ENCODE results near the gene NEMP1.
"Not testable (repeated sequence)": the region's sequence is repeated elsewhere in the genome, so short reads cannot be mapped to it uniquely, and the experiment has no call there.

NEMP1 gene

DNA sequence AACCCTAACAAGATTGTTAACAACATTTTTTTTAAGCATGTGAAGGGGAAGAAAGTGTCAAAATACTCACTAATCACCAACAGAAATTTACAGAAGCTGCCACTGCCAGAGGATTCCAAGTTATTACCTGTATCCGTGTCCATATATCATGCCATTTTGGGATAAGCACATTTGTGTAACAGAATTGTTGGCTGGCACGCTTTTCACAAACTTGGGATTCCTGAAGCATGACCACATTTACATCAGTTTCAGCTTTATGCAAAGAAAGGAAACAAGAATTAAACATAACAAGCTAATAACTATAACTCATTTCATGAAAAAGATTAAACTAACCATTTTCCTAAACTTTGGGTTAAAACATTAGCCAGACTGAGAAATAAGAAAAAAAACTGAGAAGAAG, 5.9 kb downstream of the NEMP1 start:
- in situ Hi-C loops (cut with MboI; ENCODE audit: low sequenced_read_pairs): no loop called here

DNA sequence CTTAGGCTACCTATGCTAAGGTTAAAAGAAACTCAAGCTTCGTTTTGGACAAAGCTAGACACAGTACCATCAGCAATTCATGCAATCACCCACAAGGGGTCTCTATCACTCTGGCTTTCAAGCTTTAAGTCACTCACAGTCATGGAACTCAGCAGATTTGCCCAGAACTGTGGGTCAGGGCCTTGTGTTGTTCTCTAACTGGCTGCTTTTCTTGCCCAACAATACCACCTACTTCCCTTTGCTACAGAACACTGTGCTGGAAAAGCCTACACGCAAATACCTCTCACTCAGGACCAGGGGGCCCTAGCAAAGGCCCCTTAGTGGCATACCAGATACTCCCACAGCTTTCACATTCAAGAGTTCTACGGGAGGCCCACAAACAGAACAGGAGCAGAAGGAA, 9.1 kb downstream of the NEMP1 start:
- in situ Hi-C loops (cut with MboI; ENCODE audit: low sequenced_read_pairs): loop anchor here (10.0 kb wide), 1 partner anchor 105 kb away; no protein-coding TSS in a partner anchor

DNA sequence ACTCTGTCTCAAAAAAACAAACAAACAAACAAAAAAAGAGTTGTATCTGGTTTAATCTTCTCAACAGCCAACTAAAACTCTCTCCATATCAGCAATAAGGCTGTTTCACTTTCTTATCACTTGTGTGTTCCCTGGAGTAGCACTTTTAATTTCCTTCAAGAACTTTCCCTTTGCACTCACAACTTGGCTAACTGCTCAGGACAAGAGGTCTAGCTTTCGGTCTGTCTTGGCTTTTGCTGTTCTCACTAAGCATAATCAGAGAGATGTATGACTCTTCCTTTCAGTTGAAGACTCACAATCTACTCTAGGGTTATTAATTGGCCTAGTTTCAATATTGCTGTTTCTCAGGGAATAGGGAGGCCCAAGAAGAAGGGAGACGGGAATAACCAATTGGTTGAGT, 12.3 kb downstream of the NEMP1 start:
- in situ Hi-C loops (cut with MboI; ENCODE audit: low sequenced_read_pairs): loop anchor here (10.0 kb wide), 1 partner anchor 109 kb away; no protein-coding TSS in a partner anchor

DNA sequence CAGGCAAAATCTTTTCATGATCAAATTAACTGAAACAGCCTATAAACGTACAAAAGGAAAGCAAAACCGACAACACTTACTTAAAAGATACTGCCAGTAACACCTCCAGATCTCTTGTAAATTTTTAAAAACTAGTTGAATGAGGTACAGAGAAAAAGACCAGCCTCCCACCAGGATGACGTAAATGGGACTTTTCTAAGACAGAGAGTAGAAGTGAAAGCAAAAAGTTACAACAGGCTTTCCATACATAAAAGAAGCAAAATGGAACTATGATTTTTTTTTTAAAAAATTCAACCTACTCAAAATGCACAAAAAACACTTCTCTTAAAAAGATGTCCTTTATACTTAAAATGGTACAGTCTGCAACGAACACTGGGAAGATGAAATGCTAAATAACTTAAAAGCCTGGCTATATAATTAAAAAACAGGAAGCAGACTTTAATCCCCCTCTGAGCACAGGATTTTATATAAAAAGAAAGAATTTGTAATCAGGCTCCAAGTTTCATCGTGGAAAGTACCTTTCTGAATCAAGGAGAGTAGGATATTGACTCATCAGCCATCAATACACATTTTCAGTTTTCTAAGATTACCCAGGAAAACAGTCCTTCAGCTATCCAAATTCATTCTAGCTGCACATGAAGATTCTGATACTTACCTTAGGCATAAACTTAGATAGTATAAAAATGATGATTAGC, 14.5 kb downstream of the NEMP1 start:
- in situ Hi-C loops (cut with MboI; ENCODE audit: low sequenced_read_pairs): loop anchor here (10.0 kb wide), 1 partner anchor 111 kb away; no protein-coding TSS in a partner anchor

DNA sequence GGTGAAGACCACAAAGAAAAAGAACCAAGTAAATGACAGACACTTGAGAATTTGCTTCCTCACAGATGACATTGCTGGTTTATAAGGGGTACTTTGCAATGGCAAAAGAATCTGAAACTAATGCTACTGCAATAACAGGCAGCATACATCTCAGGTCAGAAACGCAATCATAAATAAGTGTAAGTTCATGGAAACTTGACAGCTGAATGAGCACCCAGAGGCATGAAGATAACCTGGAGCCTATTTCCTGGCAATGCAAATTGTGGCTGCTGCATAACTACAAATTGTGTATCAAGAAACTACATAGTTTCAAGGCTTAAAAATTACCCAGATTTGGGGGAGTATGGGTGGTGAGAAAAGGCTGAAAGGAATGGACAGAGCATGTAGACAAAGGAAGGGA, 20.1 kb downstream of the NEMP1 start:
- in situ Hi-C loops (cut with MboI; ENCODE audit: low sequenced_read_pairs): no loop called here

DNA sequence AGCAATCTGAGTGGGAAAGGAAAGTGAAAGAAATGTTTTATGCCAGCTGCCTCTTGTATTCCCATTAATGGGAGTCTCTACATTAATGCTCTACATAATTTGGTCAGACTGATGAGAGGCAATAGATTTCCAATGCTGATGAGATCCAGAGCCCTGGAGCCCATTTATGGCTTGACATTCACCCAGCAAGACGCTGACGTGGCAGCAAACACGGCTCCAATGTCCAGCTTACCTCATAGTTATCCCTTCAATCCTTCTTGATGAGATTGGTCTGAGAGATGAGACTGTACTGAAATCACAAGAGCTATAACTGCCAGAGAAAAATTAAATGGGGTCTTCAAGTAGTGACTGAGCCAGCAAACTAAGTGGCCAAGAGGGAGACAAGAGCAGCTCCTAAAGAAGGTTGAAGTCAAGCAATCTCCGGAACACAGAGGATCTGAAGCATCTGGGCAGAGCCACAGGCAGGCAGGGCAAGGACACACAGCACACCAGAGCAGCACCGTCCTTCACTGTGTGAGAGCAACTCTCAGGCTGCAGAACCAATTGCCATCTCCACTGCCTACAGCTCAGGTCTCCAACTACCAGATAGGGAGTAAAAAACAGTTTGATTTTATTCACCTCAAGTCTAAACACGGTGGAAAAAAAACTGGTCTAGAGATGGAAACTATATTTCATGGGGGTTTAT, 21.4 kb downstream of the NEMP1 start:
- in situ Hi-C loops (cut with MboI; ENCODE audit: low sequenced_read_pairs): no loop called here

DNA sequence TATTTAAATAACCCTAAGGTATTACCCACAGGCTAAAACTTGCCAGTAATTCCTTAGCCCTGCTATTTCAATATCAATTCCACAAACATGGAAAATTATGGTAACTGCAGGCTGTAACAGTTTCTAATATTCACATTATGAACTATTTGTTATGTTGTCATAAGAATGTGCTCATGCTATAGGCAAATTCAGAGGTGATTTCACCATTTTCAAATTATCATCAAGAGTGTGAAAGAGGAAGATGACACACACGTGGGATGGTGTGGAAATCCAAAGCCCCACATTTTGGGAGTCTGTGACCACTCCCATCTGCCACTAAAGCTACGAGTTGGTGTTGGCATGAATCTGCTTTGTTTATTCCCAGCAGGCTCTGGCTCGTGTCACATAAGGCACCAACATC, 22.8 kb downstream of the NEMP1 start:
- in situ Hi-C loops (cut with MboI; ENCODE audit: low sequenced_read_pairs): no loop called here

DNA sequence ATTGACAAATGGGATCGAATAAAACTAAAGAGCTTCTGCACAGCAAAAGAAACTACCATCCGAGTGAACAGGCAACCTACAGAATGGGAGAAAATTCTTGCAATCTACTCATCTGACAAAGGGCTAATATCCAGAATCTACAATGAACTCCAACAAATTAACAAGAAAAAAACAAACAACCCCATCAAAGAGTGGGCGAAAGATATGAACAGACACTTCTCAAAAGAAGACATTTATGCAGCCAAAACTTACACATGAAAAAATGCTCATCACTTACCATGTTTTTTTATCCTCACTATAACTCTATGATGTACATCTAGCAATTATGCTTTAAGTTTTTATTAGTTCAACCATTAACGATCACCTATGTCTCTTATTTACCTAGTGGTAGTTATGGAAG, 24.7 kb downstream of the NEMP1 start:
- in situ Hi-C loops (cut with MboI; ENCODE audit: low sequenced_read_pairs): not testable (repeated sequence)

DNA sequence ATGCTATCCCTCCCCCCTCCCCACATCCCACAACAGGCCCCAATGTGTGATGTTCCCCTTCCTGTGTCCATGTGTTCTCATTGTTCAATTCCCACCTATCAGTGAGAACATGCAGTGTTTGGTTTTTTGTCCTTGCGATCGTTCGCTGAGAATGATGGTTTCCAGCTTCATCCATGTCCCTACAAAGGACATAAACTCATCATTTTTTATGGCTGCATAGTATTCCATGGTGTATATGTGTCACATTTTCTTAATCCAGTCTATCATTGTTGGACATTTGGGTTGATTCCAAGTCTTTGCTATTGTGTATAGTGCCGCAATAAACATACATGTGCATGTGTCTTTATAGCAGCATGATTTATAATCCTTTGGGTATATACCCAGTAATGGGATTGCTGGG, 25.4 kb downstream of the NEMP1 start:
- in situ Hi-C loops (cut with MboI; ENCODE audit: low sequenced_read_pairs): not testable (repeated sequence)

DNA sequence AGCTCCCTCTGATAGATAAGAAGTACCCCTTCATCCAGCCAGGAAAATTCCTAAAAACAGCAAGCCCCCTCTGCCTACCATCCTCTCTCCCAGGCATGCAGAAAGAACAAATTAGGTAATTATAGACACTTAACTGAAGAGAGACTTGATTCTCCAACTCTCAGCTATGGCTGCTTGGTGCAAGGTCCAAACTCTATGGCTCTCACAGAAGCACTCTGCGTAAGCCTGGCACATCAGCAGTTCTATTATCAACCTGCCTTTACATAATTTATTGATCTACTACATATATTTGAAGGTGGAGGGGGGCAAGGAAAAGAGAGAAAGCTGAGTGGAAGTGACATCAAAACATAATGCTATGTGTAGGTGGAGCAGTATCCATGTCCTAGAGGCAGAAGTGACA, 27.6 kb downstream of the NEMP1 start:
- in situ Hi-C loops (cut with MboI; ENCODE audit: low sequenced_read_pairs): no loop called here

DNA sequence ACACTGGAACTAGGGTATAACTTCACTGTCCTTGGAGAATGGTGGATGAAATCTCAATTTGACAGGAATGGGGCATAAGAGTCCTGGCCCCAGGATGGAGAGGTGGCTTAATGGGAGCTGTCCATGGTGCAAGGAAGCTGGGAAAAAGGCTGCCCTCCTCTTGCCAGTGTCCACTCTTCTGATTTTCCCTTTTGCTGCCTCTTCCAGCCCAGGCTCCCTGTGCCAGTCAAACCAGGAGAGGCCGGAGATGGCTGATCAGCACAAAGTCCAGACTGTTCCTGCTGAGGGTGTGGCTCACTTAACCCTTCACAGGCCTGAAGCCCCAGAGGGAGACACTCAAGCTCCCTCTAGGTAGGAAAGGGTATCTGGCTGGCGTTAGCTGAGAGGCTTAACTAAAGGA, 28.7 kb downstream of the NEMP1 start, which contains the start of gene MYO1A:
MYO1A (minus strand) TSS at position 240 of the 400 bp plus-strand sequence. CDS start 1,806 bp downstream, outside the sequence.
- in situ Hi-C loops (cut with MboI; ENCODE audit: low sequenced_read_pairs): no loop called here

DNA sequence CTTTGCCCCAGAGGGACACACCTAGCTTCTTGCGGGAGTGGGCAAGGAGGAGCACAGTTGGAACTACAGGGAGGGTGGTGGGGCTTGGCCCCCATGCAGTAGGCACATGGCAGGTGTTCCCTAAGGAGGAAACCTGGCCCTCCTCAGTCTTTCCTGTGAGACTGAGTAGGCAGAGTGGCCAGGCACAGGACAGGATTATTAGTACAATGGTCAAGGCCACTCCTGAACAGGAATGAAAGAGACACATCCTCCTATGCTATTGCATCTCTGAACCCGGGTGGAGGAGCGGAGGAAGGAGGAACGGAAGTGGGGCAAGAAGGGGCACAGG, 29.5 kb downstream of the NEMP1 start:
- in situ Hi-C loops (cut with MboI; ENCODE audit: low sequenced_read_pairs): no loop called here

DNA sequence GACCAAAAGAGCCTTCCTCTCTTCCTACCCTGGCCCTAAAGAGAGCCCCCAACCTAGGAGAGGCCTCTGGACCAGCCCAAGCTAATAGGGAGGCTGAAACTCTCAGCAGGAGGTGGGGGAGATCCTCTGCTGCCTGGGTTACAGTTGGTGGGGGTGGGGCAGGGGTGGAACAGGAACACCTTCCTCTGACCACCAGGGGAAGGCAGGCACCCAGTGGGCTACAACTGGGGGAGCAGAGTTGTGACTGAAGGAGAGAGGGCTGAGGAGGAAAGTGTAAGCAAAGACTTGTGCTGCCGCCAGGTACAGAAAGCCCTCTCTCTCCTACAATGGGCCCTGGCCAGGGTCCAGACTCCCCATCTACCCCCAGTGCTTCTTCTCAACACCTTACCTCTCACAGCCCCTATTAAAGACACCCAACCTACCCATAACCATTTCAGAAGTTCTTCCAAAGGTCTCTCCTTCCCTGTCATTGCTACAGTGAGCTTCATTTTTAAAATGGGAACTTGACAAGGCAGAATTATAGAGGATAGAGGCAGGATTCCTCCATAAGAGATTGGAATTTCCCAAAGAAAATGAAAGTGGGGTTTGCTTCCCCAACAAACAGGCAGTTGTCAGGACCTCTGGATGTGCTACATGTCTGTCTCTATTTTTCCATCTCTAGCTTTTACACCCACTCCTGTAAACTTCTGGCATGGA, 30.0 kb downstream of the NEMP1 start:
- in situ Hi-C loops (cut with MboI; ENCODE audit: low sequenced_read_pairs): no loop called here

DNA sequence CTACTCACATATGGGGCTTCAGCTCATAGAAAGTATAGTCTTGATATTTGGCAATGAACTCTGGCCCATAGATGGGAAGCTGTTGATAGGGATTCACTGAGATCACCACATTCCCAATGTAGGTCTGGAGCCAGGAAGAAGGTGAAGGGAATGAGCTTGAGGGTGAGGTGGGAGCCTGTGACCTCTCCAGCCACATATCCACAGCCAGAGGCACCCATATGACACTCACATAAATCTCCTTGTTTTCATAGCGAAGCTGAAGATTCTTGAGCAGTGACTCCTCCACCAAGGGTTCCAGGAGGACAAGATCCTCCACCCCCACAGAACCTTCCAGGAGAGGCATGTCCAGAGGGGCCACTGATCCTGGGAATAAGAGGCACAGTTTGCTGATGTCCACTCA, 30.6 kb downstream of the NEMP1 start:
- in situ Hi-C loops (cut with MboI; ENCODE audit: low sequenced_read_pairs): no loop called here

DNA sequence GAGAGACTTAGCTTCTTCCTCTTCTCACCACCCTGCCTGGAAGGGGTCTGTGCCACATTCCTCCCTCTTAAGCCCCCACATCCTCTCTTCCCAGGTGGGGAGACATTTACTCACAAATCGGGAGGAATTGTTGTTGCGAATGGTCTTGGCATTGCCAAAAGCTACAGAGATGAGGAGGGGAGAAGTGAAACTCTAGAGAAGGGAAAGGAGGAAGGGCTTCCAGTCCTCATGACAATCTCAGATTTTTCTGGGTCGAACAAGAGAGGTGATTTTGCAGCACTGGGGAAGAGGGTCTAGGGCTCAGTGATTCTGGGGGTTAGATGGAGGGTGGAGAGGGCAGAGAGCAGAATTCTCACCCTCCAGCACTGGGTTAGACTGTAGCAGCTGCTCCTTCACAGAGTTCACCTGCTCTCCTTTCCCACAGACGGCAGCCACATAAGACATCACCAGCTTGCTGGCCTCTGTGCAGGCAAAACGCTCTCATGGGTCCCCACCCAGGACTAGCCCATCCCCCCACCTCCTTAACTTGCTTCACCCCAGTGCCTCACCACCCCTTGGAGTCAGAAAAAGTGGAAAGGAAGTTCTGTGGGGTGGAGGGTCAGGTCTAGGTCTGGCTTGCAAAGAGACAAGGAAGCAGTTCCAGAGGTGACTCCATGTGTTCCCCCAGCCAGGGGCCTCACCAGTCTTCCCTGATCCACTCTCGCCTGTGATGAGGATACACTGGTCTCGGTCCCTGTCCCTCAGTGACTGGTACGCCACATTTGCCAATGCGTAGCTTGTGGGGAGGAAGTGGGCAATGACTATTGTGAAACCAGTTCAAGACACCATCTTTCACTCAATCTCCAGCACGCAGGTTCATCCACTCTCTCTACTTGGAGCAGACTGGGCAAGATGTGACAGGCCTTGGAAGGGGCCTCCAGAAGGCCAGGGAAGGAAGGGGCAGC, 31.4 kb downstream of the NEMP1 start:
- in situ Hi-C loops (cut with MboI; ENCODE audit: low sequenced_read_pairs): no loop called here

DNA sequence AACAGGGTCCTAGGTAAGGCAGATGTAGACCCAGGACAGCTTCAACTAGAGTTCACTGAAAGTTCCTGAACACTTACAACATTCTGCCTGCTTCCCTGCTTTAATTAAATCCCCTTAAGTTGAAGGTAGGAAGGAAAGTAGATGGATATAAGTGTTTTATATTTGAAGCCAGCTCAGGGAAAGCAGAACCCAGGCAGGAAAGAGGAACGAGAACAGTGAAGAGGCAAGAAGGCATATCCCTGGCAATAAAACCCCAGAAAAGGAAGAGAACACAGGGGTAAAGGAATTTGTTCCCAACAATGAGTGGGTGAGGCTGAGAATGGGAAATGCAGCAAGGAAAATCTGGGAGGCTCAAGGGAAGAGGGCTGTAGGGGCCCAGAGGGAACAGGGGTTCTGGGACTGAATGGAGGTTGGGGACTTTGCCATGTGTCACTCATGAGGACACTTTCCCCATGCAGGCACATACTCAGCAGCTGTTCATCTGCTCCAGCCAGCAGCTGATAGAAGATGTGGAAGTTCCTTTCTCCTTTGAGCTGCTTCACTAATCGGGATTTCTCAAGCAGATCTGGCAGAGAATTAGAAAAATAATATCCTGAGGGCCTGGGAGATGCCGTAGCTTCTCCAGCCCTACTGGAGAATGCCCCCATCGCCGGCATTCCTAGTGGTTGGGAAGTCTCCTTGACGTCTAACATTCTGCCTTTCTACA, 32.4 kb downstream of the NEMP1 start:
- in situ Hi-C loops (cut with MboI; ENCODE audit: low sequenced_read_pairs): no loop called here

DNA sequence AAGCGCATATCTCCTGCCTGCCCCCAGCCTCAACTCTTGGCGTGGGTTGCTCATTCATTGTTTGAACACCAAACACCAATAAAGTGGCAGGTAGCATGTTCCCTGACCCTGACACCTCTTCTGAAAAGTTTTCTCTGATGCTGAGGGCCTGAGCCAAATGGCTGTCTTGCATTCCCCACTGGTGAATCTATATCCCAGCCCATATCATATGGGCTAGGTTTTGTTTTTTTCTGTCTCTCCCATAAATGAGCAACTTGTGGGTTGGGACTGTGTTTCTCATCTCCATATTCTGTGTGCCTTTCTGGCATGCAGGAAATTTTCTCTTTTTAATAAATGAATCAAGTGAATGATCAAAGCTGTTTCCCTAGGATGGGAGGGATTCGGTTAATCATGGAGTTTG, 33.7 kb downstream of the NEMP1 start:
- in situ Hi-C loops (cut with MboI; ENCODE audit: low sequenced_read_pairs): no loop called here

DNA sequence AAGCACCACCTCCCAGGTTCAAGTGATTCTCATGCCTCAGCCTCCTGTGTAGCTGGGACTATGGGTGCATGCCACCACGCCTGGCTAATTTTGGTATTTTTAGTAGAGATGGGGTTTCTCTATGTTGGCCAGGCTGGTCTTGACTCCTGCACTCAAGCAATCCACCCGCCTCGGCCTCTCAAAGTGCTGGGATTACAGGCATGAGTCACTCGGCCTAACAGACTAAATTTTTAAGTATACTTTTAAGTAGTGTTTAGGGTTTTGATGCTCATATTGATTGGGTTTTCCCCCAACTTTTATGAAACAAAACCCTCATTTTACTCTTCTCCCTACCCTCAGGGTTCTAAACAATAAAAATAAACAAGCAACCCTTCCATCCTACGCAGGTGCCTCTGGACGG, 34.1 kb downstream of the NEMP1 start:
- in situ Hi-C loops (cut with MboI; ENCODE audit: low sequenced_read_pairs): no loop called here

DNA sequence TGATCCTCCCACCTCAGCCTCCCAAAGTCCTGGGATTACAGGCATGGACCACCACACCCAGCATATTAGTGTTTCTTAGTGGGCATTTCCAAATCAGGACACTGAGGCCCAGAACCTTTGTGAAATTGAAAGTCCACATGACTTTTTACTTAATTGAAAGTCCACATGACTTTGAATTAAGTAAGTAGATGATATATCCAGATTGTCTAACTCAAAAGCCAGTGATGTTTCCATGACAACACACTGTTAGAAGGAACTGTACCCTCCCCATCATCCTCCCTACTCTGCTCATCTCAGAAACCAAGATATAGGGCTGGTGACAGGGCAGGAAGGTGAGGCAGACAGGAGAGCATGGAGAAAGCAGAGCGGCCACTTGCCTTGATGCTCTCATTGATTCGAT, 35.9 kb downstream of the NEMP1 start:
- in situ Hi-C loops (cut with MboI; ENCODE audit: low sequenced_read_pairs): no loop called here

DNA sequence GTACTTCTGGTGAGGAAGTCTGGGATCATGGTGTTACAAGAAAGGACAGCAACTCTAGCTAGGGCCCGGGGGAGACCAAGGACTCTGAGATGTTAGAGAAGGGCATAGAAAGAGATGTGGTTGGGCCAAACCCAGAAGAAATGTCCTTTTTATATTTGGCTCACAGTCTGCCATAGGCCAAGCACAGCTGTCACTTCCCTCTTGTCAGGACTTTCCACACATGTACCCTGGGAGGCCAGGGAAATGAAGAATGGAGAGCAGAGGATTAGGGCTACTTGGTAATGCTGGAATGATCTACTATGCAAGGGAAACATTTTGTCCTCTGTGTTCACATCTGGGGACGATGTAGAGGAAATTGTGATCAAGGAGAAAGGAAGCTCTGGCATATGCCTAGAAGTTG, 37.8 kb downstream of the NEMP1 start:
- in situ Hi-C loops (cut with MboI; ENCODE audit: low sequenced_read_pairs): no loop called here
